ENCODE results near the gene GTF3C6.

DNA sequence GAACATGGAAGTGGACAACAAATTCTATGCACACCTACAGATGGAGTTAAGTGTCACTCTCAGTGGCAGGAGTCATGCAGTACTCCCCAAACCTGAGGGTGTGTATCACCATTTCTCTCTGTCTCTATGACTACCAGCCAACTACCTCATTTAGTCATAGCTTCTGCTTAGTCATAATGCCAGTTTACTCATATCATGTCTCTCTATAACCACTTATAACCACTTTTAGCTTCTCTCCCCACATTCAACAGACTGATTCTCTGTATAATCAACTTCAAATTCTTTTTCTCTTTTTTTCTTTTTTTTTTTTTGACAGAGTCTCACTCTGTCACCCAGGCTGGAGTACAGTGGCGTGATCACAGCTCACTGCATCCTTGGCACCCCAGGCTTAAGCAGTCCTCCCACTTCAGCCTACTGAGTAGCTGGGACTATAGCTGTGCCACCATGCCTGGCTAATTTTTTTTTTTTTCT is 13.8 kb upstream of the GTF3C6 start:
- TF ChIP-seq, protein P1, sequence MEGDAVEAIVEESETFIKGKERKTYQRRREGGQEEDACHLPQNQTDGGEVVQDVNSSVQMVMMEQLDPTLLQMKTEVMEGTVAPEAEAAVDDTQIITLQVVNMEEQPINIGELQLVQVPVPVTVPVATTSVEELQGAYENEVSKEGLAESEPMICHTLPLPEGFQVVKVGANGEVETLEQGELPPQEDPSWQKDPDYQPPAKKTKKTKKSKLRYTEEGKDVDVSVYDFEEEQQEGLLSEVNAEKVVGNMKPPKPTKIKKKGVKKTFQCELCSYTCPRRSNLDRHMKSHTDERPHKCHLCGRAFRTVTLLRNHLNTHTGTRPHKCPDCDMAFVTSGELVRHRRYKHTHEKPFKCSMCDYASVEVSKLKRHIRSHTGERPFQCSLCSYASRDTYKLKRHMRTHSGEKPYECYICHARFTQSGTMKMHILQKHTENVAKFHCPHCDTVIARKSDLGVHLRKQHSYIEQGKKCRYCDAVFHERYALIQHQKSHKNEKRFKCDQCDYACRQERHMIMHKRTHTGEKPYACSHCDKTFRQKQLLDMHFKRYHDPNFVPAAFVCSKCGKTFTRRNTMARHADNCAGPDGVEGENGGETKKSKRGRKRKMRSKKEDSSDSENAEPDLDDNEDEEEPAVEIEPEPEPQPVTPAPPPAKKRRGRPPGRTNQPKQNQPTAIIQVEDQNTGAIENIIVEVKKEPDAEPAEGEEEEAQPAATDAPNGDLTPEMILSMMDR (IDR thresholded peaks at IDR 0.05): no peak
- TF ChIP-seq POLR2A (IDR thresholded peaks at IDR 0.05) (no peak), POLR2AphosphoS5 (IDR thresholded peaks at IDR 0.05) (no peak)

All from breast epithelium (tissue), 3 donors.